DOHH2 (cell line): ENCODE results near the gene FAM20A.

Experiments used
- CTCF ChIP-seq: fragments of 200-600 bp; sonication (generic); IDR thresholded peaks from one replicate; pipeline ENCODE4 v1.5.1; 2014; ENCODE audit warnings: antibody characterized with exemption, mild to moderate bottlenecking, low read depth, low read length; ENCODE audit not compliant: poor library complexity, severe bottlenecking
- EZH2phosphoT487 ChIP-seq: fragments of 200-600 bp; sonication (generic); IDR thresholded peaks from 2 replicates; pipeline ENCODE4 v1.6.1; 2017; ENCODE audit warnings: borderline replicate concordance, mild to moderate bottlenecking, antibody characterized with exemption, low read length, moderate library complexity, mixed read lengths

- TF ChIP-seq CTCF = no peak
- no peak for TF ChIP-seq EZH2phosphoT487
Measured at GRCh38 chr17:68511671-68512246, 89.4 kb downstream of the FAM20A start.
